GM11168 (cell line): ENCODE results near the gene RIIAD1.

Source experiments
- in situ Hi-C: fragments of 300-500 bp; cut with MboI; formaldehyde crosslinking; loops from one replicate; pipeline ENCODE4 v1.12.0; 2022; ENCODE audit warnings: low sequenced_read_pairs; ENCODE audit not compliant: unreplicated experiment

Gene RIIAD1

GRCh38 chr1:151710187-151710840 lies 11.0 kb upstream of the RIIAD1 start:
- in situ Hi-C loops: no loop called here

- in situ Hi-C loops: no loop called here
Measured at GRCh38 chr1:151711044-151711800, 10.1 kb upstream of the RIIAD1 start.

DNA sequence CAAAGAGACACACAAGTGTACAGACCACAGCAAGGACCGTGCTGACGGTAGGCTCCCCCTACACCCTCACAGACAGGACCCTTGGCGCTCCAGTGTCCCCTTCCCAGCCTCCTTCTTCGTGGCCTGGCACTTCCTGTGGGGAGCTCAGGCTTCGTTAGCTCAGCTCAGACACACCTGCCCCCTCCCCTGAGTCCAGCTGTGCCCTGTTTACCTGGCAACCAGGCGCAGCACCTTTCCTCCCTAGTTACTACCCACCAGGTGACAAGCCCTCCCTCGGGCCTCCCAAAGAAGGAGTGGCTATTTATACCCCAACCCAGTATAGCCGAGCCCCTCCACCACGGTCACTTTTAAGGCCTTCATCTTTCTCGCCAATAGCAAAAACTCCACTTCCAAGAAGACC lies 9.4 kb upstream of the RIIAD1 start:
- in situ Hi-C loops: no loop called here

- in situ Hi-C loops: no loop called here
Measured at GRCh38 chr1:151713044-151713443, 8.3 kb upstream of the RIIAD1 start.

- in situ Hi-C loops: no loop called here
Measured at GRCh38 chr1:151713874-151714273, 7.4 kb upstream of the RIIAD1 start.

DNA sequence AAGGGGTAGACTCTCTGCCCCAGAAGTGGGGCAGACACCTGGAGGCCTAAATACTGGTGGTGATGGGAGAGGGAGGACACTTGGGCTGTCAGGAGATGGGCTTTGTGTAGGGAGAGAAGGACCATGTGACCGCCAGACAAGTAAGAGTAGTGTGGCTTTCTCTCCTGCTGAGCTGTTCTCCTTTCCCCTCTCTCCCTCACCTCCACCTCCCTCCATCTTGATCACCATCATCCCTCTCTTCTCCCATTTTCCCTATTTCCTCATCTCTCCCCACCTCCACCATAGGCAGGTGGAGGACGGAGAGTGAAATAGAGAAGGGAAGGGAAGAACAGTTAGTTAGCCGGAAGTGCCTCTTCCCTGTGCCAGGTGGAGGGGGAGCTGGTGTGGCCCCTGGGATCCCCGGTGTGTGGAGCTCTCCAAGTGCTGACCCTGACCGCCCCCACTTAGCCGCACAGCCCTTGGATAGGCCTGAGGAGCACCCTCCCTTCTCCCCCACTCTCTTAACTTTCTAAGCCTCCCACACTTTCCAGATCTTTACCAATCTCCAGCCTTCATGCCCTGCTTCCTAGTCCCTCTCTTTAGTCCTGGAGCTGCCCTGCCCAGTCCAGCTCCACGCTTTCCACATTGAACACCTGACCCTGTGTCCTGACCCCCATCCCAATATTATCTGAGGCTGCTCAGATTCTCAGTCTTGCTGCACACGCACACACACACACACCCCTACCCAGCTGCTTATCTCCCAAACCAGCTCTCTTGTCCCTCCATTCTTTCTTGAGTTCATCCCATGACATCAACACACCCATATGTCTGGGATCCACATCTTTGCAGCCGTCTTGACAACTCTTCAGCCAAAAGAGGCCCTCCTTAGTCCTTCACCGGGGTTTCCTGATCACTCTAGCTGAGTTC lies 6.2 kb upstream of the RIIAD1 start:
- in situ Hi-C loops: no loop called here

DNA sequence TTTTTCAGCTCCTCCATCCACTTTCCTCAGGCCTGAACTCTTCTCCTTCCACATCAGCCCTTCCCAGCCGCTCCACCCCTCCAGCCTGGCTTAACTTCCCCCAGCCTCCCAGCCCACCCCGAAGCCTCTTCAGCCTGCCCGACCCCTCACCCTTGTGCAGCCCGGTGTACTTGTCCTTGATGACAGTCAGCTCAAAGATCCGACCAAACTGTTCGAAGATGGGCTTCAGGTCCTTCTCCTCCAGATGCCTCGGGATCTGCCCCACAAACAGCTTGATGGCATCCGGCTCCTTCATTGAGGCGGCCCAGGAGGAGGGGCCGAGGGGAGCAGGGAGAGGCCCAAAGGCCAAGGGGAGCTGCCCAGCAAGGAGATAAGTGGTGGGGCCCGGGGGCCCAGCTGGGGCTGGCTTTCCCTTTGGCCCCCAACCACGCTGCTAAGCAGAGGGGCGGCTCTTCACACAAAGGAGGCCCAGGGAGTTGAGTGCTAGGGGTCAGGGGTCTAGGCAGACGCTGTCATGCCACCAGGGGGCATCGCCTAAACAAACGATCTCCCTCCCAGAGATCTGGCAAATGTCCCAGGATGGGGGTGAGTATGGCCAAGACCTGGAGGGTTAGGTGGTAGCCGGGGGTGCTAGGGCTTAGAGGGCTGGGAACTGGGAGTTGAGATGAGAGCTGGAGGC lies 5.5 kb upstream of the RIIAD1 start:
- in situ Hi-C loops: no loop called here

GRCh38 chr1:151716405-151716762 lies 4.9 kb upstream of the RIIAD1 start:
- in situ Hi-C loops: no loop called here

DNA sequence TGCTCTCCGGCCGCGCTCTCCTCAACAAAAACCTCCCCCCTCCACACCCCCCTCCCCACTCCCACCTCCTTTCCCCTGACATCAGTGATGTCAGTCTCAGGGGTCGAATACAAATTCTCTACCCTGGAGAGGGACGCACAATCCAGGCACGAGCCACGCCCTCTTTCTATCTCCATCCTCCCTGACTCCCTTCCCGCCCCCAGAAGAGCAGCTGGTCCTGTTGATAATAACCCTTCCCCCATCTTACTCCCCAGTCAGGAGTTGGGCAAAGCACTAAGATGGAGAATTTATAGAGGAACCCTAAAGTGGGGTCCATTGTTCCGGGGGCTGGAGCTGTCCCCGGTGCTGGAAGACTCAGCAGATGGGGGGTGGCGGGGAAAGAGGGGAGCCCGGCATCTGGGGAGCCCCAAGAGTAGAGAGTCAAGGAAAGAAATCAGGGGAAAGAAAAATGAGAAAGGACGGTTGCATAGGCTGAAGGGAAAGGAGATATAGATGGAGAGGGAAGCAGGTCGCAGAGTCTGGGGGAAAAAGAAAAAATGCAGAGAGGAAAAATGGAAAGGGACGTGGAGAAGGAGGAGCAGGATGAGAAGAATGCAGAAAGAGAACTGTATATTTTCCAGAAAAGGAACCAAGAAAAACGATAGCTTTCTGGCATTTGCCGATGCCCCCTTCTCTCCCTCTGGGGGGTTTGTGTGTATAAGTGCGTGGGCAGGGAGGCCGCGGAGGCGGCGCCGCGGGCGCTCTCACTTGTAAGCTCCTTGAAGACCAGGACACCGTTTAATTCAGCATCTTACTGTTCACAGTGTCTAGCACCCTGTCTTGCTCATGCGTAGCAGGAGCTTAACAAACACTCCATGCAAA lies 4.3 kb upstream of the RIIAD1 start, which contains the start of gene CELF3:
Gene CELF3, minus strand, starts transcription at position 33 of the 861 bp plus-strand sequence. CDS start 783 bp downstream, outside the sequence.
- in situ Hi-C loops: no loop called here

- in situ Hi-C loops: no loop called here
Measured at GRCh38 chr1:151718011-151718431, 3.3 kb upstream of the RIIAD1 start.

GRCh38 chr1:151718666-151719065 lies 2.7 kb upstream of the RIIAD1 start:
- in situ Hi-C loops: no loop called here

- in situ Hi-C loops: no loop called here
Measured at GRCh38 chr1:151720125-151720524, 1.2 kb upstream of the RIIAD1 start.

DNA sequence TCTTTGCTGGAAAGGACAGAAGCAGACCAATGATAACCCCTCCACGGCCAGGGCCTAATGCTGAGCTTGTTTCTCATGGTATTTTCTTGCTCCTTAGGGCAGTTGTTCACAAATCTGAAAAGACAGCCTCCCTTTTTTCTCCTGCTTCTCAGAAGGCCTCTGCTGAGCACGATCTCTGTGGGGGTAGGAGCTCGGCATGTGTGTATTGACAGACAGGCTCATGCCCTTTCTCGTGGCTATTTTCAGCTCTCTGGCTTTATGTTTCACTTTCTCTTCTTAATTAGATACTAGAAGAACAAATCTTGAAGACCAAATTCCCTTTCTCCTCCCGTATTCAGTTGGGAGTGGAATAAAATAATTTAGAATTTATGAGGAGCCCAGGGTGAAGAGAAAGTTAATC lies 768 bp upstream of the RIIAD1 start:
- in situ Hi-C loops: no loop called here

DNA sequence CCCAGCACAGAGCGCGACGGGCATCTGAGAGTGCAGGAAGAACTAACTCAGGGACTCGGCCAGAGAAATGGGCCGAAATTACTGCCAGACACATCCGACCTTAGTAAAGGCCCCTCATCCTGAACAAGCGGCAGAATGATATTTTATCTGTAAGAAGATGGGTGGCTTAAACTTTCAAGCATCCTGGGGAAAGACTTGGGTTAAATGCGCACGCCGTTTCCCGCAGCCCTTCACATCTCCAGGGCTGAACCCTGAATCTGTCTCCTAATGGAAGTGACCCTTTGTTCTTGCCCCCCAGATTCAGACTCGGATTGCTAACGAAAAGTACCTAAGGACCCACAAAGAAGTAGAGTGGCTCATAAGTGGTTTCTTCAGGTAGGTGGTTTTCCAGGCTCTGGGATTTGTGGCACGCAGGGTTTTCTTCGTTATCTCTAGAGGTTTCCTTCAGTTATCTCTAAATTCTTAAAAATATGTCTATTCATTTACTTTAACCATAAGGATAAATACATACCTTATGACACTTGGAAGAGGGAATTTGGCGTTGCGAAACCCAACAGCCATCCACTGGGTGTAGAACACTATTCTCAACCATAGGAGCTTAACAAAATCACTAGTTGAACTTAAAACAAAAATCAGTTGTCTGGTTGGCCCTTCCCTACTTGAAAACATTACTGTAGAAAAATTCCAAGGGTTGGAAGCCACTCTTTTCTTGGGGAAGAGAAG lies 627 bp downstream of the RIIAD1 start:
- in situ Hi-C loops: no loop called here

GRCh38 chr1:151723726-151724370 lies 2.5 kb downstream of the RIIAD1 start:
- in situ Hi-C loops: no loop called here

GRCh38 chr1:151728151-151729054 lies 7.1 kb downstream of the RIIAD1 start:
- in situ Hi-C loops: no loop called here
